ENCODE data around the gene GRXCR1. TPM values are rescaled to one million over a fixed set of nuclear protein-coding genes. Genes with fewer than 3 reads are reported as not detected.

Gene GRXCR1
- total and polyA plus RNA-seq, 5 donors from 2014 or later: not detected

GRCh38 chr4:42871671-42872290 is 20.7 kb upstream of the GRXCR1 start:
- no peak overlapping the region for H3K4me3 ChIP-seq (ENCODE audit: low read depth, low read length)
- DNase-seq: no peak
- peaks cover 0 to 3% (median 0%) of the 10 kb centered on the region in 7 donors for H3K9me3 Mint-ChIP-seq
- H3K27ac ChIP-seq (ENCODE audit: insufficient read depth, low read length, poor library complexity, severe bottlenecking): no peak overlapping the region
- no peak overlapping the region for H3K27ac Mint-ChIP-seq
- H3K36me3 ChIP-seq (ENCODE audit: control insufficient read depth, insufficient read depth, low read length): no peaks in the 10 kb centered on the region
- no peak overlapping the region for H3K4me3 Mint-ChIP-seq
- ATAC-seq (ENCODE audit: low read depth in 2 of 2): no peak
- no peaks in the 10 kb centered on the region for H3K36me3 Mint-ChIP-seq
- H3K9me3 ChIP-seq (ENCODE audit: control insufficient read depth in 2 of 2, low read length in 2 of 2): no peaks in the 10 kb centered on the region
- no peaks in the 10 kb centered on the region for H3K4me1 ChIP-seq (ENCODE audit: control insufficient read depth, insufficient read depth, low read length, poor library complexity, severe bottlenecking)
- H3K27me3 ChIP-seq (ENCODE audit: control insufficient read depth, insufficient read depth, low read length): peaks cover under 1% of the 10 kb centered on the region
- peaks cover 23% of the 10 kb centered on the region for H3K27me3 Mint-ChIP-seq
- no peaks in the 10 kb centered on the region for H3K4me1 Mint-ChIP-seq

DNA sequence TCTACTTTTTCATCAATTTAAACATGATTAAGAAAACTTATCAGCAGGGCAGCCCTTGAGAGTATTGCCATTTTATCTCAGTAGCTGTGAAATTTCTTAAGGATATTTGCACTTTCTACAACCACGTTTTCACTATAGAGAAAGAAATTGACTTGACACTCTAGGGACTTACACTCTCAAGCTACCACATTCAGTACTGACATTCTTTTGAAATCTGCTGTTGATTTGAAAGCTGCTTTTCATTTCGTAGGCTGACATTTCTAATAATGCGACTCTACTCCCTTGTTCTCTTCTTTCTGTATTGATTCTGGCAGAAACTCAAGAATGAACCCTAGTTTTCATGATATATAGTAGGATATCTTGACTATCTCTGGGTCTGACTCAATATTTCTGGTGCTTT is 13.7 kb upstream of the GRXCR1 start:
- no peaks in the 10 kb centered on the region for H3K4me1 ChIP-seq (ENCODE audit: control insufficient read depth, insufficient read depth, low read length, poor library complexity, severe bottlenecking)
- ATAC-seq (ENCODE audit: low read depth in 2 of 2): no peak
- no peaks in the 10 kb centered on the region for H3K9me3 ChIP-seq (ENCODE audit: control insufficient read depth in 2 of 2, low read length in 2 of 2)
- H3K27me3 Mint-ChIP-seq: peaks cover 28% of the 10 kb centered on the region
- no peak for DNase-seq
- H3K4me3 Mint-ChIP-seq: no peak overlapping the region
- no peaks in the 10 kb centered on the region for H3K4me1 Mint-ChIP-seq
- H3K36me3 ChIP-seq (ENCODE audit: control insufficient read depth, insufficient read depth, low read length): no peaks in the 10 kb centered on the region
- H3K27me3 ChIP-seq (ENCODE audit: control insufficient read depth, insufficient read depth, low read length): peaks cover 2% of the 10 kb centered on the region
- H3K4me3 ChIP-seq (ENCODE audit: low read depth, low read length): no peak overlapping the region
- peaks cover 0 to 4% (median 0%) of the 10 kb centered on the region in 7 donors for H3K9me3 Mint-ChIP-seq
- no peaks in the 10 kb centered on the region for H3K36me3 Mint-ChIP-seq
- no peak overlapping the region for H3K27ac ChIP-seq (ENCODE audit: insufficient read depth, low read length, poor library complexity, severe bottlenecking)
- H3K27ac Mint-ChIP-seq: no peak overlapping the region

GRCh38 chr4:42881253-42881652 is 11.3 kb upstream of the GRXCR1 start:
- Histone ChIP-seq H3K36me3 (ENCODE audit: control insufficient read depth, insufficient read depth, low read length) (no peaks in the 10 kb centered on the region), H3K4me1 (ENCODE audit: control insufficient read depth, insufficient read depth, low read length, poor library complexity, severe bottlenecking) (no peaks in the 10 kb centered on the region), H3K9me3 (ENCODE audit: control insufficient read depth in 2 of 2, low read length in 2 of 2) (no peaks in the 10 kb centered on the region), H3K27me3 (ENCODE audit: control insufficient read depth, insufficient read depth, low read length) (peaks cover 2% of the 10 kb centered on the region), H3K27ac (ENCODE audit: insufficient read depth, low read length, poor library complexity, severe bottlenecking) (no peak overlapping the region), H3K4me3 (ENCODE audit: low read depth, low read length) (no peak overlapping the region)
- no peak for DNase-seq
- Mint-ChIP-seq H3K4me3 (no peak overlapping the region), H3K9me3 (peaks cover 0 to 17% (median 3%) of the 10 kb centered on the region in 7 donors), H3K4me1 (no peaks in the 10 kb centered on the region), H3K27me3 (peaks cover 20% of the 10 kb centered on the region), H3K36me3 (no peaks in the 10 kb centered on the region), H3K27ac (no peak overlapping the region)
- ATAC-seq (ENCODE audit: low read depth in 2 of 2): no peak

DNA sequence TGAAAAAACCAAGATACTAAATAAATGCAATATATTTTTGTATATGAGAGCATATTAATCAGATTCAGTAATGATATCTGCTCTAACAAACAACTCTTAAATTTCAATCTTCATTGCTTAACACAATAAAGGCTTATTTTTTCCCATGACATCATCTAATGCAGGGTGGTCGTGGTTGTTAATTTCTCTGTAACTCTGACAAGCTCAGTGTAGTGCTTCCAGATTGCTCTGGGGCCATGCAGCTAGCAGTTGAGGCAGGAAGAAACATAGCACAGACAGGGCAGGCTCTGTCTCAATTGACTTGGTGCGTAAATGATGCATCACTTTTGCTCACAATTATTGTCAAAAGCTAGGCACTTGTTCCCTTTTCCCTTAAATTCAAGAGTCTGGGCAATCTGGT is 869 bp upstream of the GRXCR1 start:
- Histone ChIP-seq H3K27ac (ENCODE audit: insufficient read depth, low read length, poor library complexity, severe bottlenecking) (no peak overlapping the region), H3K36me3 (ENCODE audit: control insufficient read depth, insufficient read depth, low read length) (no peaks in the 10 kb centered on the region), H3K9me3 (ENCODE audit: control insufficient read depth in 2 of 2, low read length in 2 of 2) (peaks cover 0 to 4% of the 10 kb centered on the region in 2 experiments), H3K4me3 (ENCODE audit: low read depth, low read length) (no peak overlapping the region), H3K27me3 (ENCODE audit: control insufficient read depth, insufficient read depth, low read length) (peaks cover 4% of the 10 kb centered on the region), H3K4me1 (ENCODE audit: control insufficient read depth, insufficient read depth, low read length, poor library complexity, severe bottlenecking) (no peaks in the 10 kb centered on the region)
- ATAC-seq (ENCODE audit: low read depth in 2 of 2): no peak
- Mint-ChIP-seq H3K9me3 (peaks cover 0 to 17% (median 2%) of the 10 kb centered on the region in 7 donors), H3K4me1 (no peaks in the 10 kb centered on the region), H3K27ac (no peak overlapping the region), H3K27me3 (peaks cover 10% of the 10 kb centered on the region), H3K4me3 (no peak overlapping the region), H3K36me3 (no peaks in the 10 kb centered on the region)
- DNase-seq: no peak

- DNase-seq (no peak), ATAC-seq (ENCODE audit: low read depth in 2 of 2) (no peak)
- no peak overlapping the region for H3K4me3 Mint-ChIP-seq
- Histone ChIP-seq H3K4me3 (ENCODE audit: low read depth, low read length) (no peak overlapping the region), H3K36me3 (ENCODE audit: control insufficient read depth, insufficient read depth, low read length) (no peaks in the 10 kb centered on the region), H3K4me1 (ENCODE audit: control insufficient read depth, insufficient read depth, low read length, poor library complexity, severe bottlenecking) (no peaks in the 10 kb centered on the region), H3K27me3 (ENCODE audit: control insufficient read depth, insufficient read depth, low read length) (peaks cover 4% of the 10 kb centered on the region), H3K9me3 (ENCODE audit: control insufficient read depth in 2 of 2, low read length in 2 of 2) (no peaks in the 10 kb centered on the region), H3K27ac (ENCODE audit: insufficient read depth, low read length, poor library complexity, severe bottlenecking) (no peak overlapping the region)
- H3K27me3 Mint-ChIP-seq: peaks cover 6% of the 10 kb centered on the region
- no peaks in the 10 kb centered on the region for H3K36me3 Mint-ChIP-seq
- peaks cover 0 to 3% (median 0%) of the 10 kb centered on the region in 7 donors for H3K9me3 Mint-ChIP-seq
- no peaks in the 10 kb centered on the region for H3K4me1 Mint-ChIP-seq
- H3K27ac Mint-ChIP-seq: no peak overlapping the region
Measured at GRCh38 chr4:42895452-42895851, 2.9 kb downstream of the GRXCR1 start.

DNA sequence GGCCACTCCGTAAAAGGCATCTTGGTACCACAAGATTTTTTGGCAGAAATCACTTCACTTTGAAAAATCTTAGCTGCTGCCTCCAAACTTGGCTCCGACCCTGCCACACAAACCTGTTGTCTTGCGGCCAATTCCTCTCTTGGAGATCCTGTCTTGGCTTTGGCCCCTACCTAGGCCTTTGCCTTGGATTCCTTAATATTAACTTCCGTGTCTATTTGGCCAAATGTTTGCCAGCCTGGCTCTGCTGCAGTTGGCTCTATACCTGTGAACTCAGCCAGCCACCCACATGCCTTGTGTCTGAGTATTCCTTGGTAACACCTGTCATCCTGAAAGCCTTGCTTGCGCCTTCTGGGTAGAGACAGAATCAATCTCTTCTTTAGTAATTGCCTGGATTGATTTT is 12.5 kb downstream of the GRXCR1 start:
- H3K4me3 ChIP-seq (ENCODE audit: low read depth, low read length): no peak overlapping the region
- H3K27ac Mint-ChIP-seq: no peak overlapping the region
- H3K4me3 Mint-ChIP-seq: no peak overlapping the region
- no peaks in the 10 kb centered on the region for H3K36me3 Mint-ChIP-seq
- DNase-seq (no peak), ATAC-seq (ENCODE audit: low read depth in 2 of 2) (no peak)
- no peak overlapping the region for H3K27ac ChIP-seq (ENCODE audit: insufficient read depth, low read length, poor library complexity, severe bottlenecking)
- no peaks in the 10 kb centered on the region for H3K27me3 ChIP-seq (ENCODE audit: control insufficient read depth, insufficient read depth, low read length)
- peaks cover 10% of the 10 kb centered on the region for H3K27me3 Mint-ChIP-seq
- no peaks in the 10 kb centered on the region for H3K4me1 Mint-ChIP-seq
- no peaks in the 10 kb centered on the region for H3K9me3 ChIP-seq (ENCODE audit: control insufficient read depth in 2 of 2, low read length in 2 of 2)
- H3K36me3 ChIP-seq (ENCODE audit: control insufficient read depth, insufficient read depth, low read length): no peaks in the 10 kb centered on the region
- peaks cover 0 to 2% (median 0%) of the 10 kb centered on the region in 7 donors for H3K9me3 Mint-ChIP-seq
- no peaks in the 10 kb centered on the region for H3K4me1 ChIP-seq (ENCODE audit: control insufficient read depth, insufficient read depth, low read length, poor library complexity, severe bottlenecking)

- no peaks in the 10 kb centered on the region for H3K36me3 ChIP-seq (ENCODE audit: control insufficient read depth, insufficient read depth, low read length)
- H3K27me3 Mint-ChIP-seq: peaks cover 10% of the 10 kb centered on the region
- no peaks in the 10 kb centered on the region for H3K9me3 ChIP-seq (ENCODE audit: control insufficient read depth in 2 of 2, low read length in 2 of 2)
- no peak overlapping the region for H3K27ac Mint-ChIP-seq
- H3K4me3 Mint-ChIP-seq: no peak overlapping the region
- no peaks in the 10 kb centered on the region for H3K4me1 ChIP-seq (ENCODE audit: control insufficient read depth, insufficient read depth, low read length, poor library complexity, severe bottlenecking)
- DNase-seq: no peak
- H3K4me3 ChIP-seq (ENCODE audit: low read depth, low read length): no peak overlapping the region
- H3K9me3 Mint-ChIP-seq: peaks cover 0 to 2% (median 0%) of the 10 kb centered on the region in 7 donors
- H3K36me3 Mint-ChIP-seq: no peaks in the 10 kb centered on the region
- no peaks in the 10 kb centered on the region for H3K27me3 ChIP-seq (ENCODE audit: control insufficient read depth, insufficient read depth, low read length)
- ATAC-seq (ENCODE audit: low read depth in 2 of 2): no peak
- no peak overlapping the region for H3K27ac ChIP-seq (ENCODE audit: insufficient read depth, low read length, poor library complexity, severe bottlenecking)
- no peaks in the 10 kb centered on the region for H3K4me1 Mint-ChIP-seq
Measured at GRCh38 chr4:42905591-42905990, 13.1 kb downstream of the GRXCR1 start.

DNA sequence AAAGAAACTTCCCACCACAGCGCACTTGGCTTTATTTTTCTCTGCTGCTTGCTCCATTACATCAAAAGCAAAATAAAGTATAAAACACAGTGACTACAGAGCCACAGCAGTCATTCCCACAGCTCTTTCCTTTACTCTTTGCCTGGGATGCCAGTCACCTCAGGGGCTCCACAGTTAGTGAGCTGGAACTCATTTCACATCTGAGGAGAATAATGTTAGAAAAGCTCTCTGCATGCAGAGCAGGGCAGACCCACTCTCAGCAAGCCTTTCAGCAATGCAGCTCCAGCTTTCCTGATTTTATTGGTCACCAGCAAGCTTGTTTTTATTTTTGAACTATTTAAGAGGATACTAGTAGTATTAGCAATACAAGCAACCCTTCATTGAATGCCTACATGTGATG is 13.8 kb downstream of the GRXCR1 start:
- Histone ChIP-seq H3K27me3 (ENCODE audit: control insufficient read depth, insufficient read depth, low read length) (no peaks in the 10 kb centered on the region), H3K27ac (ENCODE audit: insufficient read depth, low read length, poor library complexity, severe bottlenecking) (no peak overlapping the region), H3K9me3 (ENCODE audit: control insufficient read depth in 2 of 2, low read length in 2 of 2) (no peaks in the 10 kb centered on the region), H3K4me3 (ENCODE audit: low read depth, low read length) (no peak overlapping the region), H3K36me3 (ENCODE audit: control insufficient read depth, insufficient read depth, low read length) (no peaks in the 10 kb centered on the region), H3K4me1 (ENCODE audit: control insufficient read depth, insufficient read depth, low read length, poor library complexity, severe bottlenecking) (no peaks in the 10 kb centered on the region)
- H3K4me1 Mint-ChIP-seq: no peaks in the 10 kb centered on the region
- no peak for DNase-seq
- peaks cover 10% of the 10 kb centered on the region for H3K27me3 Mint-ChIP-seq
- H3K27ac Mint-ChIP-seq: no peak overlapping the region
- H3K36me3 Mint-ChIP-seq: no peaks in the 10 kb centered on the region
- peaks cover 0 to 2% (median 0%) of the 10 kb centered on the region in 7 donors for H3K9me3 Mint-ChIP-seq
- no peak overlapping the region for H3K4me3 Mint-ChIP-seq
- ATAC-seq (ENCODE audit: low read depth in 2 of 2): no peak
